ENCODE results near the gene TERT. TPM values are rescaled to one million over a fixed set of nuclear protein-coding genes. Genes with fewer than 3 reads are reported as not detected.

TERT gene
- total and polyA plus RNA-seq, 2 of the 8 experiments (the other 6 are each of a cell fraction or from before 2014, with no cell fraction given) = 13.1 to 23.1 TPM

GRCh38 chr5:1252681-1253080 is 42.2 kb downstream of the TERT start (continued):
- TF ChIP-seq CHD7 (IDR thresholded peaks at IDR 0.05; ENCODE audit: insufficient replicate concordance, low read length) = no peak
- TF ChIP-seq GABPA (IDR thresholded peaks at IDR 0.05; ENCODE audit: borderline replicate concordance, insufficient read depth, low read length) = no peak
- TF ChIP-seq BRCA1 (IDR thresholded peaks at IDR 0.05; ENCODE audit: low read depth, low read length) = no peak
